ES-I3 (cell line): ENCODE results near the gene EIF4G3.

Experiments used
- H3K36me3 ChIP-seq: 2 replicates; pipeline ENCODE4 v1.6.1; 2013; ENCODE audit warnings: mild to moderate bottlenecking, low read length, control low read depth, moderate library complexity; ENCODE audit not compliant: insufficient read depth
- H3K4me1 ChIP-seq: 2 replicates; pipeline ENCODE4 v1.6.1; 2013; ENCODE audit warnings: mild to moderate bottlenecking, control low read depth, low read length; ENCODE audit not compliant: insufficient read depth
- H3K9ac ChIP-seq: 2 replicates; pipeline ENCODE4 v1.6.1; 2013; ENCODE audit warnings: low read depth, mild to moderate bottlenecking, low read length, moderate library complexity
- H3K9me3 ChIP-seq: 2 replicates; pipeline ENCODE4 v1.6.1; 2013; ENCODE audit warnings: mild to moderate bottlenecking, low read length, moderate library complexity; ENCODE audit not compliant: control insufficient read depth, insufficient read depth

Gene EIF4G3

GRCh38 chr1:20964540-20965484 is 211.9 kb downstream of the EIF4G3 start:
- Histone ChIP-seq H3K36me3 (0 out of 2 replicates have a peak, but pooled peaks cover 4% of the 10 kb centered on the region), H3K9ac (no peak overlapping the region), H3K4me1 (peaks cover 8% of the 10 kb centered on the region; the same call in 1 of the 2 replicates), H3K9me3 (no peaks in the 10 kb centered on the region)

- peaks cover 8% of the 10 kb centered on the region; the same call in 1 of the 2 replicates for H3K4me1 ChIP-seq
- H3K36me3 ChIP-seq, result no peaks in the 10 kb centered on the region
- H3K9me3 ChIP-seq, result no peaks in the 10 kb centered on the region
- H3K9ac ChIP-seq, result no peak overlapping the region
Measured at GRCh38 chr1:20962576-20963258, 214.0 kb downstream of the EIF4G3 start.

- Histone ChIP-seq H3K4me1 (no peaks in the 10 kb centered on the region), H3K9me3 (no peaks in the 10 kb centered on the region), H3K36me3 (no peaks in the 10 kb centered on the region), H3K9ac (no peak overlapping the region)
Measured at GRCh38 chr1:20958430-20958829, 218.3 kb downstream of the EIF4G3 start.

GRCh38 chr1:20956272-20956671 is 220.4 kb downstream of the EIF4G3 start:
- H3K9me3 ChIP-seq, result no peaks in the 10 kb centered on the region
- no peaks in the 10 kb centered on the region for H3K36me3 ChIP-seq
- H3K4me1 ChIP-seq, result no peaks in the 10 kb centered on the region
- no peak overlapping the region for H3K9ac ChIP-seq

GRCh38 chr1:20950679-20951078 is 226.0 kb downstream of the EIF4G3 start:
- Histone ChIP-seq H3K9me3 (no peaks in the 10 kb centered on the region), H3K9ac (no peak overlapping the region), H3K4me1 (0 out of 2 replicates have a peak, but pooled peaks cover 14% of the 10 kb centered on the region), H3K36me3 (no peaks in the 10 kb centered on the region)

- Histone ChIP-seq H3K4me1 (0 out of 2 replicates have a peak, but pooled peaks cover 14% of the 10 kb centered on the region), H3K9ac (no peak overlapping the region), H3K36me3 (no peaks in the 10 kb centered on the region), H3K9me3 (no peaks in the 10 kb centered on the region)
Measured at GRCh38 chr1:20949871-20950590, 226.7 kb downstream of the EIF4G3 start.

- Histone ChIP-seq H3K9ac (no peak overlapping the region), H3K9me3 (no peaks in the 10 kb centered on the region)
Measured at GRCh38 chr1:20948101-20948500, 228.6 kb downstream of the EIF4G3 start.

GRCh38 chr1:20947409-20947808 is 229.3 kb downstream of the EIF4G3 start:
- Histone ChIP-seq H3K9me3 (no peaks in the 10 kb centered on the region), H3K4me1 (0 out of 2 replicates have a peak, but pooled peaks cover 14% of the 10 kb centered on the region), H3K9ac (no peak overlapping the region), H3K36me3 (no peaks in the 10 kb centered on the region)

More at GRCh38 chr1:20948101-20948500, 228.6 kb downstream of the EIF4G3 start:
- Histone ChIP-seq H3K36me3 (no peaks in the 10 kb centered on the region), H3K4me1 (0 out of 2 replicates have a peak, but pooled peaks cover 14% of the 10 kb centered on the region)

- no peaks in the 10 kb centered on the region for H3K4me1 ChIP-seq
- H3K36me3 ChIP-seq, result peaks cover 3% of the 10 kb centered on the region; the same call in 1 of the 2 replicates
- H3K9ac ChIP-seq, result no peak overlapping the region
- no peaks in the 10 kb centered on the region for H3K9me3 ChIP-seq
Measured at GRCh38 chr1:20936621-20937020, 240.1 kb downstream of the EIF4G3 start.

GRCh38 chr1:20936216-20936615 is 240.5 kb downstream of the EIF4G3 start:
- Histone ChIP-seq H3K9ac (no peak overlapping the region), H3K36me3 (no peaks in the 10 kb centered on the region; the same call in 1 of the 2 replicates), H3K4me1 (no peaks in the 10 kb centered on the region), H3K9me3 (no peaks in the 10 kb centered on the region)

GRCh38 chr1:20935717-20936116 is 241.0 kb downstream of the EIF4G3 start:
- H3K9me3 ChIP-seq, result no peaks in the 10 kb centered on the region
- no peaks in the 10 kb centered on the region for H3K4me1 ChIP-seq
- no peak overlapping the region for H3K9ac ChIP-seq
- no peaks in the 10 kb centered on the region; the same call in 1 of the 2 replicates for H3K36me3 ChIP-seq

- Histone ChIP-seq H3K9ac (no peak overlapping the region), H3K36me3 (no peaks in the 10 kb centered on the region; the same call in none of the 2 replicates), H3K9me3 (no peaks in the 10 kb centered on the region), H3K4me1 (no peaks in the 10 kb centered on the region)
Measured at GRCh38 chr1:20932437-20932977, 244.2 kb downstream of the EIF4G3 start.

GRCh38 chr1:20931930-20932436 is 244.7 kb downstream of the EIF4G3 start:
- Histone ChIP-seq H3K9me3 (no peaks in the 10 kb centered on the region), H3K36me3 (no peaks in the 10 kb centered on the region; the same call in none of the 2 replicates), H3K4me1 (no peaks in the 10 kb centered on the region), H3K9ac (no peak overlapping the region)
